ENCODE data around the gene PHF12.

Gene PHF12

GRCh38 chr17:28901866-28902818 lies 49.2 kb downstream of the PHF12 start:
- Histone ChIP-seq H3K4me3 (ENCODE audit: insufficient read length, low read depth) (peak overlapping the region; percentile 71), H3K36me3 (ENCODE audit: insufficient read depth, insufficient read length, low read length) (peaks cover 42% of the 10 kb centered on the region), H3K27me3 (ENCODE audit: insufficient read depth, insufficient read length) (no peaks in the 10 kb centered on the region), H3K9ac (ENCODE audit: insufficient read length, low read depth) (peak overlapping the region; percentile 76), H3K4me1 (ENCODE audit: insufficient read depth, insufficient read length) (no peaks in the 10 kb centered on the region), H3K9me3 (ENCODE audit: insufficient read depth, low read length) (peaks cover 48% of the 10 kb centered on the region; the same call in 1 of the 2 replicates)
- no peak for TF ChIP-seq ZNF274 (IDR thresholded peaks at IDR 0.05; ENCODE audit: low read depth, low read length)
- no peak for TF ChIP-seq SUZ12 (IDR thresholded peaks at IDR 0.05; ENCODE audit: extremely low read depth, insufficient read depth, insufficient read length)
- TF ChIP-seq YY1 (IDR thresholded peaks at IDR 0.05; ENCODE audit: insufficient read depth, insufficient read length) = no peak
- no peak for DNase-seq (ENCODE audit: low read depth, low spot score)

DNA sequence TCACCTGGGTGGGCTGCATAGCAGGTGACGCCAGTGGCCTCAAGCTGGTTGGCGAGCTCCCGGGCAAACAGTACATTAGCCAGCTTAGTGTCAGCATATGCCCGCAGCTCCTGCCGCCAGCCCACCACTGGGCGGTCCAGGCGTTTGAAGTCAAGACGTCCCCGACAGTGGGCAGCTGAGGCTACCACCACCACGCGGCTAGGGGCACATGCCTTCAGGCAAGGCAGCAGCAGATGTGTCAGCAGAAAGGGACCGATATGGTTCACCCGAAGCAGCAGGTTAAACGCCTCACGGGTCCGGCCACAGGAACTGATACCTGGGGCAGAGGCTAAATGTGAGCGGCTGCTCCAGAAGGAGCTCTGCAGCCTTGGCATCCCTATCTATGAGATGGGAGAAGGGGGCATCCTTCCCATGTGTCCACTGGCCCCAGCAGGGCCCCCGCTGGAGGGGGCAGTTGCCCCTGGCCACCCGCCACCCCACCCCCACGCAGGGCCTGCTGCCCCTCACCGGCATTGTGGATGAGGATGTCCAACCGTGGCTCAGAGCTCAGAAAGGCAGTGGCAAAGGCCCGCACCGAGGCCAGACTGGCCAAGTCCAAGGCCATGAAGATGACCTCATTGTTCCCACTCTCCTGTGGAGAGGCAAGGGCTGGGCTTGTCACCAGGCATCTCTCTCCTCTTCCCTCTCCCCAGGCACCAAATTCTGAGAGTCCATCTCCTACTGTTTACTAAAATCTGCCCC lies 50.2 kb downstream of the PHF12 start:
- Histone ChIP-seq H3K4me3 (ENCODE audit: insufficient read length, low read depth) (no peak overlapping the region), H3K36me3 (ENCODE audit: insufficient read depth, insufficient read length, low read length) (peaks cover 33% of the 10 kb centered on the region), H3K27me3 (ENCODE audit: insufficient read depth, insufficient read length) (no peaks in the 10 kb centered on the region), H3K9me3 (ENCODE audit: insufficient read depth, low read length) (peaks cover 47% of the 10 kb centered on the region; the same call in 1 of the 2 replicates), H3K4me1 (ENCODE audit: insufficient read depth, insufficient read length) (no peaks in the 10 kb centered on the region), H3K9ac (ENCODE audit: insufficient read length, low read depth) (no peak overlapping the region)
- TF ChIP-seq ZNF274 (IDR thresholded peaks at IDR 0.05; ENCODE audit: low read depth, low read length) = no peak
- no peak for TF ChIP-seq SUZ12 (IDR thresholded peaks at IDR 0.05; ENCODE audit: extremely low read depth, insufficient read depth, insufficient read length)
- no peak for TF ChIP-seq YY1 (IDR thresholded peaks at IDR 0.05; ENCODE audit: insufficient read depth, insufficient read length)
- DNase-seq (ENCODE audit: low read depth, low spot score) = no peak

DNA sequence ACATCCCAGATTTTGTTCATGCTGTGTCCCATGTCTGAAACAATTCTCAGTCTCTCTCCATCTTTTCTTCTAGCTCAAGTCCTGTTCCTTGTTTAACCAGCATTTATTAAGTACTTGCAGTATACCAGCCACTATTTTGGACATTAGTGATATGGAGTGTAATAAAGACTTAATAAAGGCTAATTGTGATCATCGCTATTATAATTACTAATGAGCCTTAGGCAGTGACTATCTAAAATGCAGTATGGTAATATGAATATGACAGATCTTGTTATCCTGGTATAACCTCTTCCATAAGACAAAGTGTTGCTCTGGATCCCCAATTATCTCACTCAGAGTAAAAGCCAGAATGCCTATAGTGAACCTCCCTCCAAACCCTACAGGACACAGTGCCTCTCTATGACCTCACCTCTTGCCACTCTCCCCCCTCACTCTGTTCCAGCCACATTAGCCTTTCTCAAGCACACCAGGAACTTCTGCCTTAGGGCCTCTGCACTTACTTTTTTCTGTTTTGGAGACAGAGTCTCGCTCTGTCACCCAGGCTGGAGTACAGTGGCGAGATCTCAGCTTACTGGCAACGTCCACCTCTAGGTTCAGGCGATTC lies 52.0 kb downstream of the PHF12 start:
- H3K4me3 ChIP-seq (ENCODE audit: insufficient read length, low read depth) = no peak overlapping the region
- DNase-seq (ENCODE audit: low read depth, low spot score) = no peak
- no peaks in the 10 kb centered on the region for H3K27me3 ChIP-seq (ENCODE audit: insufficient read depth, insufficient read length)
- H3K9ac ChIP-seq (ENCODE audit: insufficient read length, low read depth) = no peak overlapping the region
- peaks cover 23% of the 10 kb centered on the region for H3K36me3 ChIP-seq (ENCODE audit: insufficient read depth, insufficient read length, low read length)
- H3K4me1 ChIP-seq (ENCODE audit: insufficient read depth, insufficient read length) = no peaks in the 10 kb centered on the region
- H3K9me3 ChIP-seq (ENCODE audit: insufficient read depth, low read length) = peaks cover 32% of the 10 kb centered on the region; the same call in 1 of the 2 replicates
- TF ChIP-seq SUZ12 (IDR thresholded peaks at IDR 0.05; ENCODE audit: extremely low read depth, insufficient read depth, insufficient read length) = no peak
- no peak for TF ChIP-seq ZNF274 (IDR thresholded peaks at IDR 0.05; ENCODE audit: low read depth, low read length)
- no peak for TF ChIP-seq YY1 (IDR thresholded peaks at IDR 0.05; ENCODE audit: insufficient read depth, insufficient read length)

- TF ChIP-seq SUZ12 (IDR thresholded peaks at IDR 0.05; ENCODE audit: extremely low read depth, insufficient read depth, insufficient read length) (no peak), ZNF274 (IDR thresholded peaks at IDR 0.05; ENCODE audit: low read depth, low read length) (no peak), YY1 (IDR thresholded peaks at IDR 0.05; ENCODE audit: insufficient read depth, insufficient read length) (no peak)
- Histone ChIP-seq H3K4me1 (ENCODE audit: insufficient read depth, insufficient read length) (no peaks in the 10 kb centered on the region), H3K9ac (ENCODE audit: insufficient read length, low read depth) (no peak overlapping the region), H3K9me3 (ENCODE audit: insufficient read depth, low read length) (peaks cover 26% of the 10 kb centered on the region; the same call in 1 of the 2 replicates), H3K4me3 (ENCODE audit: insufficient read length, low read depth) (no peak overlapping the region), H3K36me3 (ENCODE audit: insufficient read depth, insufficient read length, low read length) (peaks cover 23% of the 10 kb centered on the region), H3K27me3 (ENCODE audit: insufficient read depth, insufficient read length) (no peaks in the 10 kb centered on the region)
- no peak for DNase-seq (ENCODE audit: low read depth, low spot score)
Measured at GRCh38 chr17:28898527-28898955, 52.8 kb downstream of the PHF12 start.

- TF ChIP-seq SUZ12 (IDR thresholded peaks at IDR 0.05; ENCODE audit: extremely low read depth, insufficient read depth, insufficient read length) (no peak), ZNF274 (IDR thresholded peaks at IDR 0.05; ENCODE audit: low read depth, low read length) (no peak), YY1 (IDR thresholded peaks at IDR 0.05; ENCODE audit: insufficient read depth, insufficient read length) (no peak)
- H3K4me1 ChIP-seq (ENCODE audit: insufficient read depth, insufficient read length) = no peaks in the 10 kb centered on the region
Measured at GRCh38 chr17:28897769-28898526, 53.4 kb downstream of the PHF12 start.

More at GRCh38 chr17:28897769-28898526, 53.4 kb downstream of the PHF12 start:
- Histone ChIP-seq H3K9ac (ENCODE audit: insufficient read length, low read depth) (peak overlapping the region; percentile 85), H3K9me3 (ENCODE audit: insufficient read depth, low read length) (peaks cover 20% of the 10 kb centered on the region; the same call in 1 of the 2 replicates), H3K36me3 (ENCODE audit: insufficient read depth, insufficient read length, low read length) (peaks cover 25% of the 10 kb centered on the region), H3K27me3 (ENCODE audit: insufficient read depth, insufficient read length) (no peaks in the 10 kb centered on the region), H3K4me3 (ENCODE audit: insufficient read length, low read depth) (peak overlapping the region; percentile 82)
- DNase-seq (ENCODE audit: low read depth, low spot score) = no peak
